AG09319 (cell line): ENCODE measurements around the gene KIAA1217.

ENCODE experiments used
- DNase-seq: peaks from one replicate; pipeline ENCODE4 v3.0.0-alpha.2; 2010; ENCODE audit warnings: low read depth; ENCODE audit errors: extremely low read depth
- CTCF ChIP-seq: IDR thresholded peaks from 2 replicates; pipeline ENCODE4 v1.5.1; 2011; ENCODE audit warnings: low read depth, mild to moderate bottlenecking, inconsistent platforms, low read length, moderate library complexity

The KIAA1217 gene

DNA sequence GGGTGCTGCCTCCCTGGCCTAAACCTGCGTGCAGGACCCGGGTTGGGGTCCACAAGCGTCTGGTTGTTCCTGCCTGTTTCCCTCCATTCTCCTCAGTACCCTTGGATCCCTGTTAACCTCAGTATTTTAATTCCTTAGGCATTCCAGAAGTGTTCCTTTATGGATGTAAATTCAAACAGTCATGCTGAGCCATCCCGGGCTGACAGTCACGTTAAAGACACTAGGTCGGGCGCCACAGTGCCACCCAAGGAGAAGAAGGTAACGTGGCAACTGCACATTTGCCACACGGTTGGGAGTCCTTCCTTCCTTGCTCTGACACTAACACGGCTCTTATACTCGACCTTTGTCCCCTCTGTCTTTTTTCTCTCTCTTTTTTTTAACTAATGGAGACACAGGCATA lies 327.7 kb downstream of the KIAA1217 start:
- DNase-seq: no peak
- TF ChIP-seq CTCF: no peak

DNA sequence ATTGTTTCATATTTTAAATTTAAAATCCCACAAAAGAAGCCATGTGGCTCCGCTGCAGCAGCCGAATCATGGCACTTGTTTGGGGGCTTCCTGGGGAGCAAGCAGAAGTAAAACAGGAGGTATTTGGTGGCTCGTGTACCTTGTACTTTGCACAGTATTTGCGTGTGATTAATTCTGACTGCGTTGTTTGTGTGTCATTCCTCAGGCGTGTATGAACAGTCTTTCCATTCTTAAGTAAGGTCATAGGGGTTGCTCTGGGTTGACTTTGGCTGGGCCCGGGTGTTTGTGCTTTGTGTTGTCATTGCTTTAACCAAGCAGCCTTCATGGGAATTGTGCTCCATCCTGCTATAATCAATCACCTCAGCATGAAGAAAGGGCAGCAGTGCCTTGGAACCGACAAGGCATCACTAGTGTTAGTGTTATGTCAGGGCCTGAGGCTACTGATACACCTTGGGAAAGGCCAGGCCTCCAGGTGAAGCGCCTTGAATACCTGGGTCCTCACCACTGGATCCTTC lies 332.4 kb downstream of the KIAA1217 start:
- TF ChIP-seq CTCF: no peak

GRCh38 chr10:24542314-24543270 lies 333.7 kb downstream of the KIAA1217 start:
- TF ChIP-seq CTCF: no peak
- DNase-seq: no peak

More for the DNA sequence above, 332.4 kb downstream of the KIAA1217 start:
- DNase-seq: no peak

- no peak for DNase-seq
- no peak for TF ChIP-seq CTCF
These were observed 335.8 kb downstream of the KIAA1217 start for GRCh38 chr10:24544776-24545175.

DNA sequence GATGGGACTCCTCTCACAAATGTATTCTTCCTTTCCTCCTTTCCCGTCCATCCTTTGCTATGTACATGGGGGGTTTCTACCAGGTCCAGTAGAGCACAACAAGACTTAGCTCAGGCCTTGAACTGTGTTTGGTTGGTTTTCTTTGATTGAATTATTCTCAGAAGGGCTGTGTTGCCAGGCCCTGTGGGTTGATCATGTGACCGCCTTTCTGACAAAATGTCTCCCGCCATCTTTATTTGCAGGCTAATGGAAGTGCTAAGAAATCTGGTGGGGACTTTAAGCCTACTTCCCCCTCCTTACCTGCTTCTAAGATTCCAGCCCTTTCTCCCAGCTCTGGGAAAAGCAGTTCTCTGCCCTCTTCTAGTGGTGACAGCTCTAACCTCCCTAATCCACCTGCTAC lies 336.6 kb downstream of the KIAA1217 start:
- DNase-seq: no peak
- TF ChIP-seq CTCF: no peak

DNA sequence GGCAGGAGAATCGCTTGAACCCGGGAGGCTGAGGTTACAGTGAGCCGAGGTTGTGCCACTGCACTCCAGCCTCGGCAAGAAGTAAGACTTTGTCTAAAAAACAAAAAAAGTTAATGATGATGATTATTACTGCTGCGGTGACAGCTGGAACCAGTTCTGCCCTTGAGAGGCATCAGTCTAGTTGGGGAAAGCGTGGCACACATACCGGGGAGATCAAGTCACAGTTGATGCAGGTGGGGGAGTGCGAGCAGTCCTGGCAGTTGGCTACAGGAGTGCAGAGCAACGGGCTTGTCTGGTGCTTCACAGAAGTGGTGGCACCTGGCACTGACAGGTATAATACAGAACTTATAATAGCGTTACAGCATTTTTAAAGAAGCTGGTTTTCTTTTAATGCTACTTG lies 341.7 kb downstream of the KIAA1217 start:
- DNase-seq: no peak
- TF ChIP-seq CTCF: no peak

GRCh38 chr10:24551161-24551560 lies 342.2 kb downstream of the KIAA1217 start:
- DNase-seq: no peak
- no peak for TF ChIP-seq CTCF
